ENCODE data around the gene ZNF32.

The ZNF32 gene

GRCh38 chr10:43681220-43681619, 32.5 kb upstream of the ZNF32 start:
- DNase-seq (ENCODE audit: low read depth, low spot score): no peak

GRCh38 chr10:43680035-43680434, 31.4 kb upstream of the ZNF32 start:
- no peak for DNase-seq (ENCODE audit: low read depth, low spot score)

GRCh38 chr10:43679509-43679908, 30.8 kb upstream of the ZNF32 start:
- DNase-seq (ENCODE audit: low read depth, low spot score): no peak

- no peak for DNase-seq (ENCODE audit: low read depth, low spot score)
Measured at GRCh38 chr10:43678654-43679053, 30.0 kb upstream of the ZNF32 start.

GRCh38 chr10:43676901-43677300, 28.2 kb upstream of the ZNF32 start:
- DNase-seq (ENCODE audit: low read depth, low spot score): no peak

- DNase-seq (ENCODE audit: low read depth, low spot score): no peak
Measured at GRCh38 chr10:43676331-43676730, 27.6 kb upstream of the ZNF32 start.

GRCh38 chr10:43674553-43675210, 26.0 kb upstream of the ZNF32 start:
- no peak for DNase-seq (ENCODE audit: low read depth, low spot score)

GRCh38 chr10:43673471-43673870, 24.8 kb upstream of the ZNF32 start:
- DNase-seq (ENCODE audit: low read depth, low spot score): no peak

- no peak for DNase-seq (ENCODE audit: low read depth, low spot score)
Measured at GRCh38 chr10:43671659-43672531, 23.2 kb upstream of the ZNF32 start.

GRCh38 chr10:43669386-43669785, 20.7 kb upstream of the ZNF32 start:
- no peak for DNase-seq (ENCODE audit: low read depth, low spot score)

GRCh38 chr10:43667761-43668386, 19.2 kb upstream of the ZNF32 start:
- DNase-seq (ENCODE audit: low read depth, low spot score): no peak

GRCh38 chr10:43667317-43667731, 18.6 kb upstream of the ZNF32 start:
- DNase-seq (ENCODE audit: low read depth, low spot score): no peak

GRCh38 chr10:43666552-43666951, 17.9 kb upstream of the ZNF32 start:
- no peak for DNase-seq (ENCODE audit: low read depth, low spot score)

- no peak for DNase-seq (ENCODE audit: low read depth, low spot score)
Measured at GRCh38 chr10:43665054-43665453, 16.4 kb upstream of the ZNF32 start.

GRCh38 chr10:43658227-43658626, 9.5 kb upstream of the ZNF32 start:
- no peak for DNase-seq (ENCODE audit: low read depth, low spot score)

GRCh38 chr10:43655311-43655710, 6.6 kb upstream of the ZNF32 start:
- no peak for DNase-seq (ENCODE audit: low read depth, low spot score)

- DNase-seq (ENCODE audit: low read depth, low spot score): no peak
Measured at GRCh38 chr10:43653746-43654145, 5.1 kb upstream of the ZNF32 start.

GRCh38 chr10:43649185-43649523, 473 bp upstream of the ZNF32 start:
- no peak for DNase-seq (ENCODE audit: low read depth, low spot score)

- no peak for DNase-seq (ENCODE audit: low read depth, low spot score)
Measured at GRCh38 chr10:43648095-43648397, 635 bp downstream of the ZNF32 start.

- DNase-seq (ENCODE audit: low read depth, low spot score): no peak
Measured at GRCh38 chr10:43647576-43647975, 1.1 kb downstream of the ZNF32 start.

GRCh38 chr10:43645866-43646265, 2.8 kb downstream of the ZNF32 start:
- DNase-seq (ENCODE audit: low read depth, low spot score): no peak

GRCh38 chr10:43644252-43644651, 4.4 kb downstream of the ZNF32 start:
- no peak for DNase-seq (ENCODE audit: low read depth, low spot score)

GRCh38 chr10:43640603-43641002, 8.1 kb downstream of the ZNF32 start:
- DNase-seq (ENCODE audit: low read depth, low spot score): no peak
